ACHN (cell line): ENCODE measurements around the gene FGD3.
A peak's percentile ranks its signal among the peaks of the same experiment; 100 is the strongest.

Source experiments
- DNase-seq: peaks from one replicate; pipeline ENCODE4 v3.0.0-alpha.2; 2015
- in situ Hi-C: cut with HindIII; loops from 2 replicates; pipeline ENCODE4 v1.10.0; 2017; ENCODE audit warnings: low sequenced_read_pairs, low pct_ligation_motif_present, low pct_unique_long_range_greater_than_20kb

The FGD3 gene

DNA sequence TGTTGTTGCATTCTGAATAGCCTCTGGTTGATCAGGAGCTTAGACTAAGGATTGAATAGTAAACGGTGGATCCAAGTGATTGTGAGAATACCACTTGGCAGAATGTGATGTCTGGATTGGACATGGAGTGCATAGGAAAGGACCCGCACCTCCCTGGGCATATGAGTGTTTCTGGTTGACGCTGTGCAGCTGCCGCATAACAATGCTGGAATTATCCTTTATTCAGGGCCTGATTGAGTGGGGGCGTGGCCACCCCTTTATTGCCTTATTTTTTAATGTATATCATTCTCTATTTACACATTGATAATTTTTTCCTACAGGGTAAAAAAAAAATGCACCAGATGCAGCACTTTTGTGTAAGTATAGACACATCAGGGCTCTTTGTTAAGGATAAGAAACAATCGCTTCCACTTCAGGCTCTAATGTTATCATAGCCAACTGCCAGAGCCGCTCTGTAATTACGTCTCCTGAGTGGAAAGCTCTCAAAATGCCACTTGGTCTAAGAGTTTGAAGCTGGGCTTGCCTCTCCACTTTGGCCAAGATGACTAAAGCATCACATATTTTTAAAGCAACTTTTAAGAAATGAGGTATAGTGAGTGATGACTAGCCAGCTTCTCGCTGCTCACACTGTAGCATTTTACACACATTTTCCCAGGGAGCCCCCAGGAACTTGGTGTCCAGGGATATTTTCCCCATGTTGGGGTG, 5.7 kb downstream of the FGD3 start:
- in situ Hi-C loops: no loop called here
- DNase-seq: no peak

DNA sequence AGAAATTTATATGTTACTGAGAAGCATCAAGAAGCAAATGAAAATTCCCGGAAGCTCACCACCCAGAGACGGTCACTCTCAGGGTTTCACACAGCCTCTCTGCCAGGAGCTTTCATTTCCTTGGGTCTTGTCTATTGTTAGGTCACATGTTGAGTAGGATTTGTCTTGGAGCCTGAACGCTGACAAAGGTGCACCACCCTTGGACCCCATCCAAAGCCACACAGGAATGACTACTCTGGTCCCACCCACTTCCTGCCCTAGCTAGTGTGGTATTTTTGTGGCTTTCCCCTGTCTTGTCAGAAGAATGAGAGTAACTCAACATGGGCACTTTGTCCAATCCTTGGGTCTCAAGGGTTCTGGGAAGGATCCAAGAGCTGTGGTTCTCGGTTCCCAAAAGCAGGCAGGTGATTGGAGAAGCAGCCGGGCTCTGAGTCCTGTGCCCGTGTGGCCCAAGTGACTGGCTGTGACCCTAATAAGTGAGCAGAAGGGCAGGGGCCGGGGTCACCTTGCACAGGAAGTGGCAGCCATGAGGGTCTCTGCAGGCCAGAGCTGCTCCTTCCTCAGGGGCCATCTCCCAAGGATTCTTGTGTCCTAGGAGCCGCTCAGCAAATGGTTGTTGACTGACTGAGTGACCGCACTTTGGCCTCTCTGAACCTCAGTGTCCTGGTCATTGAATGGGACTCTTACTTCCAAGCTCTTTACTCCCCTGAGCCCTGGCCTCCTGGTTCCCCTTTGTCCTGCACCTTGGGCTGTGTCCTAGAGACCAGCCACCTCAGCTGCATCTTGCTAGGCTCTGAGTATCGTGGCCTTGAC, 6.9 kb downstream of the FGD3 start:
- DNase-seq: no peak
- in situ Hi-C loops: no loop called here

DNA sequence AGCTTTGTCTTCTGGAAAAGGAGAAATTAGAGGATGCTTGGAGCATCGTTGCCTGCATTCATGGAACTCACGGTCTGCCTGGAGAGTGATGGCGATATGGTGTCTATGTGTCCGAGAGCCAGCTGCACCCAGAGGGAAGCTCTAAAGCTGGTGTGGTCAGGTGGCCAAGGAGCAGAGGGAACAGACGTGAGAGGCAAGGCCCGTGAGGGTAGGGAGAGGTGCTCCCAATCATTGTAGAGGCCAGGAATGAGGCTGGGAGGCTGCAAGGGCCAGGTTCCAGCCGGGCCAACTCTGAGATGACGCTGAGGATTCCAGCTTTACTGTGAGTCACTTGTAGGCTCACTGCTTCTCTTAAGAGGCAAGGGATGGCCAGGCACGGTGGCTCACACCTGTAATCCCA, 7.6 kb downstream of the FGD3 start:
- no peak for DNase-seq
- in situ Hi-C loops: no loop called here

DNA sequence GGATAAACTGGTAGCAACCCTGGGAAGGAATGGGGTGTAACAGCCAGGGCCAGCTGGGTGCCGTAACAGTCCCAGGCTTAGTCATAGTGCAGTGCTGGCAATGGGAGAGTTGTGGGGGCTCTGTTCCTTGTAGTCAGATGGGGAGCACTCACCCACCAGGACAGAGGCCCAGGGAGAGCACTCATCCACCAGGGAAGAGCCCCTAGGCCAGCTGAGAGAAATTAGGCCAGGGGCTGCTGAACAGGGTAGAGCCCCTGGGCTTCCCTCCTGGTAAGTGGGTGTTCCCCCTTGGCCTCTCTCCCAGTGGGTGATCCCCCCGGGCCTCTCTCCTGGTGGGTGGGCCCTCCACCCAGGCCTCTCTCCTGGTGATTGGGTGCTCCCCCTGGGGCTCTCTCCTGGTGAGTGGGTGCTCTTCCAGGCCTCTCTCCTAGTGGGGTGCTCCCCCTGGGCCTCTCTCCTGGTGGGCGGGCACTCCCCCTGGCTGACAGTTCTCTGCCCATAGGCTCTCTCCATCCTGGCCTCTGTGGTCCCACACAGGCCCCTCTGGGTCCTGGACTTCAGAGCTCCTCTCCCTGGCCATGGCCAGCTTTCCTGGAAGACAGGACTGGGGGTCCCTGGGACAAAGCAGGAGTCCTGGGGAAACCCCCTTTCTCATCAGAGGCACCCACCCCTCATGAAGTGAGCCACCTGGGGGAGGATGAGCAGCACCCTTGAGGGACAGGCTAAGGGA, 13.4 kb downstream of the FGD3 start:
- no peak for DNase-seq
- in situ Hi-C loops: no loop called here

DNA sequence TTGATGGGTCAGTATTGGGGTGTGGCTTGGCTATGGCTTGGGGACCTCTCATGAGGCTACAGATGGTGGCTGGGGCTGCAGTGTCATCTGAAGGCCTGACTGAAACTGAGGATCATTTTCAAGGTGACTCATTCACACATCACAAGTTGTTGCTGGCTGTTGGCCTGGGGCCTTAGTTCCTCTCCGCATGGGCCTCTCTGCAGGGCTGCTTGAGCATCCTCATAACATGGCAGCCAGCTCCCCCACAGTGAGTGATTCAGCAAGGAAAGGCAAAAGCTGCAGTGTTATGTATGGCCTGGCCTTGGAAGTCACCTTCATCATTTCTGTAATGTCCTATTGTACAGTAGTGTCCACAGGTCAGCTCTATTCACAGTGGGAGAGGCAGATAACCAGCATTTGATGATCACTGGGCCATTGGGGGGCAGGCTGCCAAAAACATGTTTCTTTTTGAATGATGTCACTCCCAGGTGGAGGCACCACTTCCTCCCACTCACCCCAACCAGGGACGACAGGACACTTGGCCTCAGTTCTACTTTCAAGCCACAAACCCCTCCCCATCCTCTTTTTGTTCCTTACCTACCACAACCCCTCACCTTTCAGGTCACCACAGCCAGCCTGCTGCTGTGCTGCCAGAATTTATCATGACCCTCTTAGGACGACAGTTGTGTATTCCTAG, 14.4 kb downstream of the FGD3 start:
- in situ Hi-C loops: no loop called here

DNA sequence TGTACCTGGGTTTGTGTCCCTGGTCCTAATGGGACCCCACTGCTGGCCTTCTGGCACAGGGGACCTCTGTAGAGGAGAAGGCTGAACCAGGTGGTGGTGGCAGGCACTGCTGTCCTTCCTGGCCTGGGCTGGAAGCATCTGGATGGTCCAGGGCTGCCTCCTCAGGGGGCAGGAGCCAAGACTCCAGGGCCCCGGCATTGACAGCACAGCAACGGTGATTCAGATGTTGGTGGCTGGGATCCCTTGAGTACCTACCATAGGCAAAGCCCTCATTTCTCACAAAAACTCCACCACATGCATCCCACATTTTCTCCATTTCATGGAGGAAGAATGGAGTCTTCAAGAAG, 15.0 kb downstream of the FGD3 start:
- in situ Hi-C loops: no loop called here
- DNase-seq: no peak

More for the DNA sequence above, 14.4 kb downstream of the FGD3 start:
- DNase-seq: no peak

DNA sequence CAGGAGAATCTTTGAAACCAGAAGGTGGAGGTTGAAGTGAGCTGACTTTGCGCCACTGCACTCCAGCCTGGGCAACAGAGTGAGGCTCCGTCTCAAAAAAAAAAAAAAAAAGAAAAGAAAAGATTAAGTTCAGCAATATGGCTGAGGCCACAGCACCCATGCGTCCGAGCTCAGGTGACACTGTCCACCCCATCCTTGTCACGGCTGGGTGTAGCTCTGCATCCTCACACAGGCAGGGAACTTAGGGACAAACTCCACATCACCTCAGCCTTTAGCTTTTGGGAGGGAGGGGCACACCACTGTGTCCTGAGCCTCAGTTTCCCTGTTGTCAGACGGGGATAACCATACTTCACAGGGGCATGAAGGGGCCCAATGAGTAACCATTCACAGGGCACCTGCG, 15.5 kb downstream of the FGD3 start:
- no peak for DNase-seq
- in situ Hi-C loops: no loop called here

DNA sequence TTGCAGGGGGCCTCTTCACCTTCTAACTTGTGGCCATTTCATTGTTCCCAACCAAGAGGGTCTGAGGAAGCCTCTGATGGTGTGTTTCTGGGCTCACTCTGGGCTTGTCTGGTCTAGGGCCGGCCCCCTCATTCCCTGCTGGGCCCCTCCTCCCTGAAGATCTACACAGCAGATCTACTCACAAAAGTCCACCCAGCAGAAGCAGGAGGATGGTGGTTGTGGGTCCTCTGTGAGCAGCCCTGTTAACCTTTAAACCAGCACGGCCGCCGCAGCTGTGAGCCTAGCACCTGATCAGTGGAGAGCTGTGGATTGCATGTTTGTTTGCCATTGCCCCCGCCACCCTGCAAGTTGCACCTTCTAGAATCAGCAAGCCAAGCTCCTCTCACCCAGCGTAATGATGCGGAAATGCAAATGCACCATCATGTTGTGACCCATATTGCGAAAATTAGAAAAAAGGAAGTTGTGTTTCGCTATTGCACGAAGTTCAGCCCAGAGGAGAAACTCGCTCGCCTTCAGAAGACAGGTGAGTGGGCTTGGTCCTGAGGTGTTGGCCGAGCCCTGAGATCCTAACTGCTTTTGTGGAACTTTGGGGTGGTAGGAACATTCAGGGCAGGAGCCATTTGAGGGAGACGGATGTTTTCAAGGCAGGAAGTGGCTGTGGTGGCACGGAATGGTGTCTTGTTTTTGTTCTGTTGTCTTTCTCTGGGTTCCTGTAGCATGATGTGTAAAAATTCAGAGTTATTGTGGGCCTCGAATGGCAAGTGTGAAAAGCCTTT, 16.7 kb downstream of the FGD3 start:
- DNase-seq: no peak
- in situ Hi-C loops: no loop called here

DNA sequence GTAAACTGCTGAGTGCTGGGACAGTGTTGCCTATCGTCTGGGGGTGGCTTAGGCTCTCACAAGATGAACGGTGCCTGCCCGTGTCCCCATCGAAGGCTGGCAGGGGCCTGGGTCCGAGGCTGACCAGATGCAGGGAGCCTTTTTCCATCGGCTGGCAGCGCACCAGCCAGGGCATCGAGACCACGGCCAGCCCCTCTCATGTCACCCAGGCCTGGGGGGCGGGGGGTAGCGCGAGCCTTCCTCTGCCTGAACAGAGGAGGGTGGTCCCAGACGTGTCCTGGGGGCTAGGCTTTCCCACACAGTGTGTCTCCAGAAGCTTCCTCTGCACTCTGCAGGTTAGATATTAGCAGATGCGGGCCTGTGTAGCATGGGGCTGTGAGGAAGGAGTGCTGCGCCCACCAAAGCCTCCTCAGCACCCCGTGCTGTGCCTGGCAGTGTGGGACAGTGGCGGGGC, 17.3 kb downstream of the FGD3 start:
- in situ Hi-C loops: no loop called here

DNA sequence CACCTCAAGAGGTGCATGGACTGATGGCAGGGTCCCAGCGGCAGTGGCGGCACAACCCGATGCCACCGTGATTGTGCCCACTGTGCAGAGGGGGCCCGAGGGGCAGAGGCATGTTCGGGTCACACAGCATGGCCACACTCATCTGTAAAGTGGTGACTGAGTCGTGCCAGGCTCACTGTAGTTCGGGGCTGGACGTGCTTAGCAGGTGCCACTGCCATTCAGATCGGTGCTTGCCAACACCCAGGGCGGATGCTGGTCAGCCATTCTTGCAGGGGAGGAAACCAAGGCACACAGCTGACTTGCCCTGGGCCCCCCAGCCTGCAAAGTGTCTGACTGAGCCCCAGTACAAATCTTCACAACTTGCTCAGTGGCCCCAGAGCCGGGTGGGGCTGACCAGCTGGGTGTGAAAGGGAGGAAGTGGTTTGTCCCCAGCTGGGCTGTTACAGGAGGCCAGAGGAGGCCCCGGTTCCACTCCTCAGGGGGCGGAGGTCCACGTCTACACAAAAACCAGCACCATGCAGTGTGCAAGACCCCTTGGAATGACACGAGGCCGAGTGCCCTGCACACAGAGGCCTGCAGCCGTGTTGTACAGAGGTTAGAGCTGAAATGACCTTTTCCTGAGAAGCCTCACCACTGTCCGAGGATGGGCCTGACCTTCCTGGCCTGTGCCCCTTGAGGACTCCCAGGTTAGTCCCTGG, 17.9 kb downstream of the FGD3 start:
- DNase-seq: no peak
- in situ Hi-C loops: no loop called here

More for the DNA sequence above, 17.3 kb downstream of the FGD3 start:
- DNase-seq: no peak

DNA sequence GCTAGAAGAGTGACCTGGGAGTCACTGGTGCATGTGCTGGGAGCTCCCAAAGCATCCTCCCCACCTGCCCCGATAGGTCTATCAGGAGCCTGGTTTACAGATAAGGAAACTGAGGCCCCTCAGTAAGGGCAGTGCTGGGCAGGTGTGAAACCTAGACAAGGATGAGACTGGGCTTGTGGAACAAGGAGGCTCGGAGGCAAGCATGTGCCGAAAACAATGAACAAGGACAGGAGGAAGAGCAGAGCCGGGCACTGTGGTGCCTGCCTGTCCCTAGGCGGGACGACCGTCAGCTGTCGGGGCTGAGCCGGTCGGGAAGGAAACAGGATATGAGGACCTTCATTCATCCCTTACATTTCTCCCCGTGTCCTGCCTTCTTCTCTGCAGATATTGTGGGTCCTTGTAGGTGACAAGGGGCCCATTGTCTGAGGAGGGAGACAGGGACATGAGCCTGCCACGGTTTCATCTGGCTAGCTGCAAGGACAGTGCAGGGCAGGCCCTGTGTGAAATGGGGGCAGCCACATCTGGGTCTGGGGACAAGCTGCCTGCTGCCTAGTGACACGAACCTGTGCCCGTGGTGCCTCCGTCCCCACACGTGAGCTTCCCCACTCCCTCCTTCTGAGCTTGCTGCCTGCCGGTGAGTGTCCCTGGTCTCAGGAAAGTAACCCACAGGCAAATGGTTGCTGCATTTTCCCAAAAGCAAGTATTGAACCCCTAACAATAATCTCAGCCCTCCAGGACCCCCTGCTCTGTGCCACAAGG, 18.6 kb downstream of the FGD3 start:
- in situ Hi-C loops: no loop called here

DNA sequence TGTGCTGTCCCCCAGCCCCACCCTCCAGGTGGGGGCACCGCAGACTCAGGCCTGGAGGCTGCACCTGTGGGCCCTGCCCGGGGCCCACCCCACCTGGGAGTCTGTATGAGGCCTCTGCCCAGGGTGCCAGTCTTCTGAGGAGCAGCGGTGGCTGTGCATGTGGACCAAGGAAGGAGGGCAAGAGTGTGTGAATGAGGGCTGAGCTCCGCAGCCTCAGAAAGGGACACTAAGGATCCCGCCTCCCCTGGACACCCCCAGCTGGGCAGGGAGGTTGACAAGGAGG, 19.1 kb downstream of the FGD3 start:
- no peak for DNase-seq
- in situ Hi-C loops: no loop called here

More for the DNA sequence above, 18.6 kb downstream of the FGD3 start:
- no peak for DNase-seq

DNA sequence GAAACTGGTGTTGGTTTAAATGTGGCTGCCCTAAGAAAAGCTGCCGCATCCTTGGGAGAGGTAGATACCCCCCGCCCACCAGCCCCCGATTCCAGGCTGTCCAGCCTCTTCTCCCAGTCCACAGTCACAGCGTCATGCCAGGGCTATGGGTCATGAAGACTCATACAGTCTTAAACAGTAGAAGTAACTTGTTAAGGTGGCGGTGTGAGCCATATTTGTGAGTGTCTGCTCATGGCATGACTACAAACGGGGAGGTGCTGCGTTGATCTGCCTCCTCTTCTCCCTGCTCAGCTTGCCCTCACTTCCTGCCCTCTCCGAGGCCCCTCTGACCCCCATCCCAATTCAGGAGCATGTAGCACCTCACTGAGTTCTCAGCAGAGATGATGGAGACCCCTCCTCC, 20.8 kb downstream of the FGD3 start:
- DNase-seq: no peak
- in situ Hi-C loops: no loop called here

DNA sequence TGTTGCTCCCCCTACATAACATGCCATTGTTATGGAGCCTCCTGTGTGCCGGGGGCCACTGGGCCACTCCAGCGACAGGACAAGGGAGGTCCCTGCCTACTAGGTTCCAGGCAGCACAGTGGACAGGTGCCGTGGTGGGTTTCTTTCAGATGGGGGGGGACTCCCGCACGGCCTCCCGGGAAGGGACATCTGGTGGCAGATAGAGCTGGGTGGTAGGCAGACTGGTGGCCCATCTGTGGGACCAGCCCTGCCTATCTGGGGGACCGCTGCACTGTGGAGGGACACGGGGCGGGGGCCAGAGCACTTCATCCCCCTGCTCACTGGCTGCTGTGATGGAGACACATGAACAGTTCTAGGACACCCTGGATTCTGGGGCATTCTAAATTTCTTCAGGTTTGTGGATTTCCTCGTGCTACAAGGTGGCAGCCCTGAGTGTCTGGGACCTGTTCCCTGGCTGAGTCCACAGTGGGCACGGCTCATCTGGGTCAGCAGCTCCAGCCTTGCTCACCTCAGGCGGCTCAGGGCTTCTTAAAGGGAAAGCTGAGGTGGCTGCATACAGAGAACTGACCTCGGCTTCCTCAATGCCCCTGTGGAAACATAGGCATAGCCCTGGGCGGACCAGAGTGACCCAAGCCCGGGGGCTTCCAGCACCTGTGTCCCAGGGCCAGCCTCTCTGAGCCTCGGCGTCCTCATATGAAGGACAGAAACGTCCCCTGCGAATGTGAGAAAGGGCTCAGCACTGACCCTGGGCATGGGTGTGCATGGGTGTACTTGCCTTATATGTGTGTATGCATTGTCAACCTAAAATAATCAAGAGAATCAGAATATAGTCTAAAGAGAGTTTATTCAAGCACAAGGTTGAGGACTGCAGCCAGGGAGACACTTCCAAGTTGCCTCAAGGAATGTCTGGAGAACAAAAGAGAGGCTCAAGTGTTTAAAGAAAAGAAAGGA, 22.5 kb downstream of the FGD3 start:
- no peak for DNase-seq
- in situ Hi-C loops: no loop called here

DNA sequence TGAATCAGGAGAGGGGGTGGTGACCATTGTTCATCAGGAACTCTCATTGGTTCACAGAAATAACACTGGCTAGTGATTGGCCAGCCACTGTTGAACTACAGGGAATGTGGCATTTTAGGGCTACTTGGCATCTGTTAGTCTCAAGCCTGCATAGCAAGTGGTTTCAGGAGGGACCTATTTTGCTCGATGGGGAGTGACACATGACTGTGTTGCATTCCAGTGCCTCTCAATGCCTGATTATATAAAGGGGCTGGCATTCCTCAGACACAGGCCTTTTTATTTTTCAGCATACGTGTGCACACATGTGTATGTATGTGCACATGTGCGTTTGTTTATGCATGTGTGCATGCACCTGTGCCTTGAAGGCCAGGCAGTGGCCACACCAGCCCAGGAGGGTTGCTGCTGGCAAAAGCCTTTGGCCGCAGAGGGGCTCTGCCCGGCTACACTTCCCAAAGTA, 23.2 kb downstream of the FGD3 start:
- in situ Hi-C loops: no loop called here

DNA sequence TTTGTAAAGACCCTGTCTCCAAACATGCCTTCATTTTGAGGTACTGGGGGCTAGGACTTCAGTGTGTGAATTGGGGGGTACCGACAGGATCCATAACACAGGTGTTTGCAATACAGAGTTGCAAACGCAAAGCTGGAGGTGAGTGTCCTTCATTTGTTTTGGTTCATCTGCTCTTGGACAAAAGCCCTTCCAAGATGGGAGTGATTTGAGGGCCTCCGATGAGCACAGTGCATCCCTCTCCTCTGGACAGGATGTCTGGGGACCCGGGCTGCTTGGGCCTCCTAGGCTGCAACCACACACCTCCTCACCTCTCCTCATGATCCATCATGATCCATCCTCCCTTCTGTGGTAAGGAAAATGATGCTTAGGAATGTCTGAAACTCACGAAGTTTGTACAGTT, 23.8 kb downstream of the FGD3 start:
- no peak for DNase-seq
- in situ Hi-C loops: no loop called here

More for the DNA sequence above, 23.2 kb downstream of the FGD3 start:
- DNase-seq: peak; percentile 1
